Hepatocyte (in vitro differentiated cells): Measurements from ENCODE around the gene RAB11B. TPM values are rescaled to one million over a fixed set of nuclear protein-coding genes. Genes with fewer than 3 reads are reported as not detected.
"Not testable (repeated sequence)": the region's sequence is repeated elsewhere in the genome, so short reads cannot be mapped to it uniquely, and the experiment has no call there.

Experiments
- DNase-seq: peaks from one replicate; pipeline ENCODE4 v3.0.0-alpha.2; 2016; ENCODE audit warnings: low spot score
- H2AFZ ChIP-seq: fragments of 200-600 bp; sonication (generic); 2 replicates; pipeline ENCODE4 v1.6.0; 2016; ENCODE audit warnings: antibody characterized with exemption, mild to moderate bottlenecking
- H3K27ac ChIP-seq: fragments of 200-600 bp; sonication (generic); 2 replicates; pipeline ENCODE4 v1.5.1; 2016; ENCODE audit warnings: mild to moderate bottlenecking
- H3K27me3 ChIP-seq: fragments of 200-600 bp; sonication (generic); 2 replicates; pipeline ENCODE4 v1.6.1; 2016
- H3K36me3 ChIP-seq: fragments of 200-600 bp; sonication (generic); replicated peaks from 2 replicates; pipeline ENCODE4 v1.5.1; 2016; ENCODE audit warnings: low read depth; ENCODE audit not compliant: insufficient read depth
- H3K4me1 ChIP-seq: fragments of 200-600 bp; sonication (generic); 2 replicates; pipeline ENCODE4 v1.5.1; 2016; ENCODE audit warnings: mild to moderate bottlenecking, moderate library complexity; ENCODE audit not compliant: insufficient read depth
- H3K4me2 ChIP-seq: fragments of 200-600 bp; sonication (generic); 2 replicates; pipeline ENCODE4 v1.6.0; 2016
- H3K4me3 ChIP-seq: fragments of 200-600 bp; sonication (generic); 2 replicates; pipeline ENCODE4 v1.5.1; 2016; ENCODE audit warnings: mild to moderate bottlenecking
- H3K79me2 ChIP-seq: fragments of 200-600 bp; sonication (generic); 2 replicates; pipeline ENCODE4 v1.6.0; 2017; ENCODE audit warnings: mild to moderate bottlenecking
- H3K9me2 ChIP-seq: fragments of 200-600 bp; sonication (generic); replicated peaks from 2 replicates; pipeline ENCODE4 v1.6.0; 2017; ENCODE audit warnings: mild to moderate bottlenecking; ENCODE audit not compliant: insufficient read depth
- H3K9me3 ChIP-seq: fragments of 200-600 bp; sonication (generic); 2 replicates; pipeline ENCODE4 v1.5.1; 2016; ENCODE audit warnings: low read depth, mild to moderate bottlenecking
- H4K20me1 ChIP-seq: fragments of 200-600 bp; sonication (generic); 2 replicates; pipeline ENCODE4 v1.6.0; 2016; ENCODE audit warnings: mild to moderate bottlenecking; ENCODE audit not compliant: insufficient read depth, poor library complexity, severe bottlenecking
- EZH2 ChIP-seq: fragments of 200-600 bp; sonication (generic); IDR thresholded peaks from 2 replicates; pipeline ENCODE4 v1.6.1; 2016; ENCODE audit warnings: antibody characterized with exemption, mild to moderate bottlenecking, borderline replicate concordance
- EZH2phosphoT487 ChIP-seq: fragments of 200-600 bp; sonication (generic); IDR thresholded peaks from one replicate; pipeline ENCODE4 v1.6.1; 2018; ENCODE audit warnings: antibody characterized with exemption, mild to moderate bottlenecking, low read depth, moderate library complexity; ENCODE audit not compliant: unreplicated experiment, severe bottlenecking
- whole genome bisulfite sequencing: methylation state at CpG from one replicate; pipeline ENCODE4 v1.1.6; 2016; ENCODE audit warnings: low lambda C conversion rate; ENCODE audit errors: missing lambda C conversion rate; 5-methylcytosine and 5-hydroxymethylcytosine counted together
- polyA plus RNA-seq: library from polyadenylated mRNA; unstranded; fragments of >200 nt; fragmentation: Nextera tagmentation; extraction: Ambion mirVana; gene quantifications from 2 replicates; pipeline ENCODE4 v1.2.1, GENCODE V29; 2016
- total RNA-seq: library from RNA; depleted of rRNA; stranded (reverse); fragments of >200 nt; gene quantifications from 2 replicates; pipeline ENCODE4 v1.2.3, GENCODE V29; 2014
- TF ChIP-seq, protein P1 (sequence below): fragments of 200-600 bp; sonication (generic); IDR thresholded peaks from 2 replicates; pipeline ENCODE4 v1.5.1; 2016; ENCODE audit warnings: antibody characterized with exemption, mild to moderate bottlenecking; ENCODE audit not compliant: poor library complexity

Gene RAB11B
- total and polyA plus RNA-seq, 2 experiments from 2014 or later: 47.1 to 174 TPM

DNA sequence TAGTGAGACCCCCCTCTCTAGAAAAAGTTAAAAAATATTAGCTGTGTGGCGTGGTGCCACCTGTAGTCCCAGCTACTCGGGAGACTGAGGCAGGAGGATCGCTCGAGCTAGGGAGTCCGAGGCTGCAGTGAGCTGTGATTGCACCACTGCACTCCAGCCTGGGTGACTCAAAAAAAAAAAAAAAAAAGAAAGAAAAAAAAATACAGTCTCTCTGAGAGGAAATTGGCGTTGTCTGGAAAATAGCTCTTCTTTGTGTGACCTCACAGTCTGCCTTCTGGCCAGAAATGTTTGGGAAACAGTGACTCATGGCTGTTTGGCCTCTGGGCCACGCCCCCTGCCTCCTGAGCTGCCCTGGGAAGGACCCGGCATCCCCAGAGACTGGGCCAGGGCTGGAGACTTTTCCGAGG lies 33.7 kb downstream of the RAB11B start:
- 31% methylated on average over 9 of the region's 9 CpGs for WGBS
- peak overlapping the region; percentile 65 for H3K4me2 ChIP-seq

DNA sequence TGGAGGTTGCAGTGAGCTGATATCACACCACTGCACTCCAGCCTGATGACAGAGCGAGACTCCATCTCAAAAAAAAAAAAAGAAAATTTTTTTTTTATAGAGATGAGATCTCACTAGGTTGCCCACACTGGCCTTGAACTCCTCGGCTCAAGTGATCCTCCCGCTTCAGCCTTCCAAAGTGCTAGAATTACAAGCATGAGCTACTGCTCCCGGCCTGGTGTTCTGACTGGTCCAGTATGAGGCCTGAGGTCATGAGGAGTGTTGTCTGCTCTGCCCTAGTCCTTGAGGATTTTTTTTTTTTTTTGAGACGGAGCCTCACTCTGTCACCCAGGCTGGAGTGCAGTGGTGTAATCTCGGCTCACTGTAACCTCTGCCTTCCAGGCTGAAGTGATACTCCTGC lies 35.2 kb downstream of the RAB11B start:
- not testable (repeated sequence) for H4K20me1 ChIP-seq, H3K4me2 ChIP-seq, DNase-seq, H3K27ac ChIP-seq, H3K36me3 ChIP-seq, H3K9me2 ChIP-seq, H3K27me3 ChIP-seq, H3K79me2 ChIP-seq, H3K9me3 ChIP-seq, H3K4me3 ChIP-seq, H2AFZ ChIP-seq, H3K4me1 ChIP-seq
- 92% methylated on average over 6 of the region's 6 CpGs for WGBS

More for the DNA sequence above, 33.7 kb downstream of the RAB11B start:
- no peaks in the 10 kb centered on the region for H3K9me2 ChIP-seq
- no peaks in the 10 kb centered on the region for H3K27me3 ChIP-seq
- no peaks in the 10 kb centered on the region for H3K36me3 ChIP-seq
- H3K9me3 ChIP-seq: no peaks in the 10 kb centered on the region
- peak overlapping the region; percentile 89 for H3K27ac ChIP-seq
- H2AFZ ChIP-seq: peak overlapping the region; percentile 4
- TF ChIP-seq EZH2 (no peak), EZH2phosphoT487 (no peak)
- TF ChIP-seq, protein P1, sequence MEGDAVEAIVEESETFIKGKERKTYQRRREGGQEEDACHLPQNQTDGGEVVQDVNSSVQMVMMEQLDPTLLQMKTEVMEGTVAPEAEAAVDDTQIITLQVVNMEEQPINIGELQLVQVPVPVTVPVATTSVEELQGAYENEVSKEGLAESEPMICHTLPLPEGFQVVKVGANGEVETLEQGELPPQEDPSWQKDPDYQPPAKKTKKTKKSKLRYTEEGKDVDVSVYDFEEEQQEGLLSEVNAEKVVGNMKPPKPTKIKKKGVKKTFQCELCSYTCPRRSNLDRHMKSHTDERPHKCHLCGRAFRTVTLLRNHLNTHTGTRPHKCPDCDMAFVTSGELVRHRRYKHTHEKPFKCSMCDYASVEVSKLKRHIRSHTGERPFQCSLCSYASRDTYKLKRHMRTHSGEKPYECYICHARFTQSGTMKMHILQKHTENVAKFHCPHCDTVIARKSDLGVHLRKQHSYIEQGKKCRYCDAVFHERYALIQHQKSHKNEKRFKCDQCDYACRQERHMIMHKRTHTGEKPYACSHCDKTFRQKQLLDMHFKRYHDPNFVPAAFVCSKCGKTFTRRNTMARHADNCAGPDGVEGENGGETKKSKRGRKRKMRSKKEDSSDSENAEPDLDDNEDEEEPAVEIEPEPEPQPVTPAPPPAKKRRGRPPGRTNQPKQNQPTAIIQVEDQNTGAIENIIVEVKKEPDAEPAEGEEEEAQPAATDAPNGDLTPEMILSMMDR: no peak
- peak; percentile 96 for DNase-seq
- H3K4me1 ChIP-seq: peaks cover 7% of the 10 kb centered on the region
- no peaks in the 10 kb centered on the region for H4K20me1 ChIP-seq
- H3K4me3 ChIP-seq: no peak overlapping the region
- H3K79me2 ChIP-seq: no peaks in the 10 kb centered on the region

DNA sequence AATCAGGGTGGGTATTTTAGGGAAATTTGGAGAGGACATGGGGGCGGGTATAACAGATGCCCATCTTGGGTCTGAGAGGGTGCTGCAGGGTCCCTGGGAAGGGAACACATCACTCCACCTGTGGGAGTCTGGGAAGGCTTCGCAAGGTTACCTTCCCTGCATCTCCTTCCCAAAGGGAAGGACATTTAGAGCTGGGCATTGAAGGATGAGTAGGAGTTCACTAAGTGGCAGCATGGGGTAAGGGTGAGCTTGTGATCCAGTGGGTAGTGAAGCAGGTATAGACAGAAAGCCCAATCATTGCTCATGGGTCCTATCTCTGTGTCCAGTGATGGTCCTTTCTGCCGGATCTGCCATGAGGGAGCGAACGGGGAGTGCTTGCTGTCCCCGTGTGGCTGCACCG lies 36.1 kb downstream of the RAB11B start:
- no peak for TF ChIP-seq EZH2
- no peak for TF ChIP-seq EZH2phosphoT487
- TF ChIP-seq, protein P1: no peak

DNA sequence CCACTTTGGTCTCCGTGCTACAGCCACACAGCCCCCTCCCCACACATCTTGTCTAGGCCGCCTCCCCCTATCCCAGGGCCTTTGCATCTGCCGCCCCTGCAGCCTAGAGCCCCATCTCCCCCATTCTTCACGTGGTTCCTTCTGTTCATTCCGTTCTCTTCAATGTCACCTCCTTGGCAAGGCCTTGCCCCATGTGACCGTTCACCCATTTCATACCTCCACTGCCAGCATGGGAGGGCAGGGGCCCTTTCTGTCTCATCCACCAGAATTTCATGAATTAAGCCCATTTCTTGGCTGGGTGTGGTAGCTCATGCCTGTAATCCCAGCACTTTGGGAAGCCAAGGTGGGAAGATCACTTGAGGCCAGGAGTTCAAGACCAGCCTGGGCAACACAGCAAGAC lies 38.9 kb downstream of the RAB11B start:
- Histone ChIP-seq H3K27me3 (no peaks in the 10 kb centered on the region), H2AFZ (no peak overlapping the region), H3K79me2 (no peaks in the 10 kb centered on the region), H3K27ac (no peak overlapping the region), H3K4me2 (no peak overlapping the region), H3K4me1 (no peaks in the 10 kb centered on the region), H4K20me1 (no peaks in the 10 kb centered on the region), H3K9me2 (no peaks in the 10 kb centered on the region), H3K4me3 (no peak overlapping the region), H3K9me3 (no peaks in the 10 kb centered on the region), H3K36me3 (no peaks in the 10 kb centered on the region)
- no peak for DNase-seq
- 91% methylated on average over 6 of the region's 6 CpGs for WGBS
- TF ChIP-seq, protein P1: no peak
- TF ChIP-seq EZH2phosphoT487: no peak
- TF ChIP-seq EZH2: no peak

More for the DNA sequence above, 36.1 kb downstream of the RAB11B start:
- no peak overlapping the region for H3K4me3 ChIP-seq
- no peaks in the 10 kb centered on the region for H3K9me3 ChIP-seq
- WGBS: 90% methylated on average over 7 of the region's 7 CpGs
- no peak overlapping the region for H2AFZ ChIP-seq
- H3K36me3 ChIP-seq: no peaks in the 10 kb centered on the region
- no peaks in the 10 kb centered on the region for H4K20me1 ChIP-seq
- H3K4me1 ChIP-seq: peaks cover 7% of the 10 kb centered on the region
- no peak overlapping the region for H3K4me2 ChIP-seq
- no peak for DNase-seq
- H3K79me2 ChIP-seq: no peaks in the 10 kb centered on the region
- H3K27ac ChIP-seq: no peak overlapping the region
- no peaks in the 10 kb centered on the region for H3K9me2 ChIP-seq
- no peaks in the 10 kb centered on the region for H3K27me3 ChIP-seq
